Myocyte (in vitro differentiated cells): ENCODE measurements around the gene KRTAP20-1. TPM values are rescaled to one million over a fixed set of nuclear protein-coding genes. Genes with fewer than 3 reads are reported as not detected.

Experiments
- DNase-seq: peaks from one replicate; pipeline ENCODE4 v3.0.0-alpha.2; 2012; ENCODE audit warnings: low read depth
- polyA plus RNA-seq: library from polyadenylated mRNA; unstranded; fragments of >200 nt; gene quantifications from one replicate; pipeline ENCODE4 v1.2.1, GENCODE V29; 2012; ENCODE audit warnings: missing spikeins
- total RNA-seq: library from RNA; depleted of rRNA; stranded (reverse); fragments of >200 nt; gene quantifications from 2 replicates; pipeline ENCODE4 v1.2.3, GENCODE V29; 2014

Gene KRTAP20-1, protein sequence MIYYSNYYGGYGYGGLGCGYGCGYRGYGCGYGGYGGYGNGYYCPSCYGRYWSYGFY
- total RNA-seq = not detected in 2 replicates
- not detected for polyA plus RNA-seq

DNA sequence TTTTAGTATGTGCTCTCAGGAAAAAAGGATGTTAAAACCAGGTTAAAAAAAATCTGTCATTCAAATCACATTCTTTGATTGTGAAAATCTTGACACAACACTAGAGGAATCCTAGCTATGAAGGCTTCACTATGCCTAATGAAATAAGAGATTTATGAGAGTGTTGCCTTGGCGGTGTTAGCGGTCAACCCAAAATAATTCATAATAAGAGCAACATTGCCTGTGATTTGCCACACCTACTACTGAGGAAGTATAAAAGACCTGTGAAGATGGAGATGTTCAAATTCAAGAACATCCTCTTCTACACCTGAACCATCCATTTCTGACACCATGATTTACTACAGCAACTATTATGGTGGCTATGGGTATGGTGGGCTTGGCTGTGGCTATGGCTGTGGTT is at the start of gene KRTAP20-1:
KRTAP20-1 (plus strand) TSS at position 301 of the 400 bp plus-strand sequence; CDS start at position 331, 30 bp downstream.
- no peak for DNase-seq

DNA sequence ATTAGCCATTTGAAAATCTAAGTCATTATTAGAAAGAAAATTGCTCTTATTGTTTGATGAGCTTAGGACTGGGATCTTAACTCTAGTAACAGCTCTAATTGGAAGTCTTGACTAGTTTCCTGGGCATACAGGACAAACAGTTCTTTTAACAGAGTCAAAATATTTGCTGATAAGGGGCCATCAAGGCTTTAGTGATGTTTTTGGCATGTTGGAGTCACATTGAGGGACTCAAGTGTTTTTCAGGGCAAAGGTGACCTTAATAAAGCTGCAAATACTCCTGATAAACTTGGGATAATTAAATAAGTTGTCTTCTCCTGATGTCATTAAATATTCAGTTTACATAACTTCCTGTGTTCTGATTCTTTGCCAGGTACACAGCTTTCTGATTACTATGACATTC is 48.6 kb upstream of the KRTAP20-1 start:
- DNase-seq = no peak

DNA sequence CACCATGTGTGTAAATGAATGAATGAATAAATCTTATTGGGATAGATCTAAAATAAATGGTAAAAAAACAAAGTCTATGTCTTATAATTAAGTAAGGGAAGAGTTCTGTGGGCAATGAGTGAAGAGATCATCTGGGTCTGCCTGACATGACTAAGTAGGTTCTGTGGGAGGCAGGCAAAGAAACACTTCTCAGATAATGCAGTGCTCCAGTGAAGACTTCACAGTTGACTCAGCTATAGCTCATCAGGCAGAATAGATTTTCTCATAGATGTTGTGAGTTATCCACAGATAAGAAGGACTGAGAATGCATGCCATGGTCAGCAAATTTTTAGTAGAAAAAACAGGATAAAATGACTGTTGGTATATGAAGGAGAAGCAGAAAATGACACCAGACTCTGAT is 38.5 kb upstream of the KRTAP20-1 start:
- no peak for DNase-seq

DNA sequence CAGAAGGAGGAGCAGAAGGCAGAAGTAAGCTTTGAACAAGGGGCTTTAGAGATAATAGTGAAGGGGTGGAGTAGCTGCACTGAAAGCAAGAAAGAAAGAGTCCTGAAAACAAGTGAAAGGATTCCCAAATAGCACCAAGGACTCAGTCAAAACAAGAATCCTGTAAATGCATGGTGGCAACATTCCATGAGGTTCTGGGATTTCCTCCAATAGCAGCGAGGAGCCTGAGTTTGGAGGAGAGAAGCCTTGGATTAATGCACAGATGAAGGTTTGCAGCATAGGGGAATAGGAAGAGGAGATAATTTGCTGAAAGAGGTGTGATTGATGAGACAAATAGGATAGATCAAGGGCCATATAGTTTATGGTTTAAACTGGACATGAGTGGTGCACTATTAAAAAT is 36.9 kb upstream of the KRTAP20-1 start:
- DNase-seq = no peak

DNA sequence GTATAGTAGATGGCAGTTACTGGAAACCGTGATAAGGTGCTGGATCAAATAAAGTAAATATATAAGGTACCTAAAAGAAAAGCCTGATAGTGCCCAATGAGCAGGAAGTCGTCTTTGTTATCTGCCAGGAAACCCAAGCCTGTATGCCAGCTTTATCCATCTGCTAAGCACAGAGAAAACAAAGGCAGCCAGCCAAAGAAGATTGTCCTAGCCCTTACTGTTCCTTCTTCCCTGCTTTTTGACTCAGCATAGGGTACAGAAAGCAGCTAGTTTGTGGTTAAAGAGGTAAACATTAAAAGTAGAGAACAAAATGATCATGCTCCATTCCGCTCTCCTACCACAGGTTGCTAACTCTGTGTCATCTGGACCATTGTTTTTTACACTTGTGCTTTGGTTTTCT is 36.1 kb upstream of the KRTAP20-1 start:
- no peak for DNase-seq

DNA sequence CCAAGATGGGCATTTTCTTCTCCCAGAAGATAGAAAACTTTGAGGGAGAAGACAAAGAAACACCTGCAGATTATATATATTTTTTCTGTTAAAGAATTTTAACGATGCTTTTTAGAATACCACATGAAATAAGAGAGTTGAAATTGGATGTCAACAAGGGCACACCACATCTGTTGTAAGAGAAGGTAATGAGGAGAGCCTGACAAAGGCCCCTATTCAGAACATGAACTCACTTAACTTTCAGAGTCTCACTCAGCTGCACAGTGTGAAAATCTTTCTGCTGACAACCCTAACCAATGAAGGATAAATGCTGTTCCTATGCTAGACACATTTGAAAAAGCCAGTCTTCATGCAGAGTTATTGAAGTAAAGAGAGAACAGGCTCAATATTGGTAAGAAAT is 33.4 kb upstream of the KRTAP20-1 start:
- no peak for DNase-seq

DNA sequence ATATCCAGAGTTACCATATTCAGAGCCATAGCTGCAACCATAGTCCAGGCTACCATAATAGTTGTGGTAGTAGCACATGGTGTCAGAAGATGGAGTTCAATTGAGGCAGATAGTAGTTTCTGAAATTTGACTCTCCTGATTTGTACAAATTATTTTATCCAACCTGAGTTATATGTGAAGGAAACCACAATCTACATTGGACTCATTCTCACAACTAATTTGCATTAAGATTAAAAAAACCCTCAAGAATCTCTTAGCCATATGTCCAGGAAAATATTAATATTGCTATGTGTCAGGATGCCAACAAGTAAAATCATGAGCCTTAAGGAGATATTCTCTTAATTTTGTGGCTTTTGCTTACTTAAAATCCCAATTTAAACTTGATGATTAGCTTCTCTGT is 25.9 kb upstream of the KRTAP20-1 start, which contains the start of gene KRTAP22-2:
KRTAP22-2 (minus strand) TSS at position 101 of the 400 bp plus-strand sequence.
- DNase-seq = no peak

DNA sequence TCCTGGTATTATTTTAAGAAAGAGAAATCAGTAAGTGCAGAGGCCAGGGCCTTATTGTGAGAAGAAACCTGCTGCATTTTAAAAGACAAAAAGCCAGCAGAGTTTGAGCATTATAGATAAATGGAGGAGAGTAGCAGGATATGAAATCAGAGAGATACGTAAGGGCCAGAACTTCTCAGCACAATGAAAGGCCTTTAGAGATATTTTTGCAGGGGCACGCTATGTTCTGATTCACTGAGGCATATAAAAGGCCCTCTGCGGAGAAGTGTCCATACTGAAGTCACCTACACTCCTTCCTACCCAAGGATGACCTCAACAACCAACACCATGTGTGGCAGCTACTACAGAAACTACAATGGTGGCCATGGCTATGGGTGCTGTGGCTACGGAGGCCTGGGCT is 24.1 kb upstream of the KRTAP20-1 start, which contains the start of gene KRTAP6-3:
KRTAP6-3 (plus strand) TSS at position 301 of the 400 bp plus-strand sequence; CDS start at position 307, 6 bp downstream.
- DNase-seq = no peak

DNA sequence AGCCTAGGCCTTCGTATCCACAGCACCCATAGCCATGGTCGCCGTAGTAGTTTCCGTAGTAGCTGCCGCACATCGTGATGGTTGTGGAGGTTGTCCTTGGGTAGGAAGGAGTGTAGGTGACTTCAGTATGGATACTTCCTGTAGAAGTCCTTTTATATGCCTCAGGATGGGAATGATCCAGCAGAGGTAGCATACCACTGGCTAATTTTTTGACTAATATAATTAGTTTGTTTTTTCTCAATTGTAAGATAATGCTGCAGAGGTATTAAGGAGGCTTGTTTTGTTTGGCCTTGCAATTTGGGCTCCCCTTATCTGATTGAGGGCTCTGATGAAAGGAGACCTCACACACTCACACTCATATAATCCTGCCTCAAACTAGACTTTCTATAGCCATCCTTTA is 17.4 kb upstream of the KRTAP20-1 start, which contains the start of gene KRTAP6-2:
KRTAP6-2 (minus strand) TSS at position 101 of the 400 bp plus-strand sequence; CDS start at position 73, 28 bp downstream.
- DNase-seq = no peak

DNA sequence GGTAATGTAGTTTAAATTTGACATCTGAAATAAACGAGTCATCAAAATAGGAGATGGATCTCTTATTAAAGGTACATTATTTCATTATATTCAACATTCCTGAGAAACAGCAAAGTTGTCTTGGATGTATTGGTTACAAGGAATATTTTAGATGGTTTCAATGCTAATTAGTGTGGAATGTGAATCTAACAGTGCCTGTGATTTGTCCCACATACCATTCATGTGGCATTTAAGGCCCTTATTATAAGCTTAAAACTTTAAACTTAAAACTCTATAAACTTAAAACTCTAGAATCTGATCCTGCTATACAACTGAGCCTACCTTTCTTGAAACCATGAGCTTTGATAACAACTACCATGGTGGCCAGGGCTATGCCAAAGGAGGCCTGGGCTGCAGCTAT is 15.4 kb upstream of the KRTAP20-1 start, which contains the start of gene KRTAP22-1:
KRTAP22-1 (plus strand) TSS at position 301 of the 400 bp plus-strand sequence.
- DNase-seq = no peak

DNA sequence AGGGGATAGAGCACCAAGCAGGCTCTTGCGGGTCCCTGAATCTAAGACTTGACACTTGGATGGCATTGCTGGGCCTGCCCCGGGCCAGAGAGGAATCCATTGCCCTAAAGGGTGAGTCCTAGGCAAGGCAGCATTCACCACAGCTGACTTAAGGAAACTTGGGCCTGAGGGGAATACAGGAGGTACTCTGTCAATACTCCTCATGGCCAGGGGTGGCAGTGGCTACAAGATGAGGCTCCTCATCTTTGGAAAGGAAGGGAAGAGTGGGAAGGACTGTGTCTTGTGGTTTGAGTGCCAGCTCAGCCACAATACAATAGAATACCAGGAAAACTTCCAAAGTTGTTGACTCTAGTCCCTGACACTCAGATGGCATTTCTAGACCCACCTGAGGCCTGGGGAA is 10.3 kb upstream of the KRTAP20-1 start:
- no peak for DNase-seq

DNA sequence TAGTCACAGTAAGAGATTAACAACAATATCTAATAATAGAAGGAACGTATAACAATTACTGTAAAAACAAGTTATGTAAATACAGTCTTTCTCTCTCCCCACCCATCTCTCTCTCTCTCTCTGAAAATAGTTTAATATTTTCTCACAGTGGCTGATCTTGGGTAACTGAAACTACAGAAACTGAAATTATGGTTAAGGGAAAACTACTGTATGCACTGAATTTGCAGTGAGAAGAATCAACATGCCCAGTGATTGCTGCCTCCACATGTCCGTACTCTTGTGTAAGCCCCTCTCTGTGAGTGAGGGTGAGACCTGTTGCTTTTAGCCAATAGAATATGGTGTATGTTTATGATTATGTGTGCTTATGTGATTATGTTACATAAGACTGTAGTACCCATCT is 4.1 kb upstream of the KRTAP20-1 start:
- DNase-seq = no peak

DNA sequence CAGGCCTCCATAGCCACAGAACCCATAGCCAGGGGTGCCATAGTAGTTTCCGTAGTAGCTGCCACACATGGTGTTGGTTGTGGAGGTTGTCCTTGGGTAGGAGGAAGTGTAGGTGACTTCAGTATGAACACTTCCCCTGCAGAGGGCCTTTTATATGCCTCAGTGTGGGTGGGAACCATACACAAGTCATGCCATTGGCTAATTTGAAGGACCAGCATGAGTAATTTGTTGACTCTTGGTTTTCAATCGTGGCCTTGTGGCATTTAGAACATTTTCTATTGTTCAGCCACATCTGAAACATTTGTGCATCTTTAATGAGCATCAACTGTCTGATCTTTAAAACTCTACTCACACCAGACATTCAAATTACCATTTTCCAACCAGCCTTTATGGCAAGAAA is 2.4 kb upstream of the KRTAP20-1 start, which contains the start of gene KRTAP6-1:
KRTAP6-1 (minus strand) TSS at position 95 of the 400 bp plus-strand sequence; CDS start at position 69, 26 bp downstream.
- DNase-seq = no peak

DNA sequence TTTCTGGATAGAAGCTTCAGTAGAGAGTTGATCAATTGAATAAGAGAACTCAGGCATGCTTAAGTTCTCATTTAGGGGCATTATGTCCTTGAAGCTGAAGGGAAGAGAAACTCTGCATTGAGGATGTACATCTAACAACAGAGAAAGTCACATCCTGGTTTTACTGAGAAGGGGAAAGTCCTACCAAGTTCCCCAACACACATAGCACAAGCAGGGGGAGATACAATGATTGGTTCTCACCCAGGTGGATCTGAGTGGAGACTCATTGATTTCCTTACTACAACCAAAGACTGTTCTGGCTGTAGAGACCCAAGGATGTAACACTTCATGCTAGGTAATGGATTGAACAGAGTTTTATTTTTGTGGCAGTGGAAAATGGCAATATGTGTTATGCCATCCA is 1.0 kb upstream of the KRTAP20-1 start:
- no peak for DNase-seq

DNA sequence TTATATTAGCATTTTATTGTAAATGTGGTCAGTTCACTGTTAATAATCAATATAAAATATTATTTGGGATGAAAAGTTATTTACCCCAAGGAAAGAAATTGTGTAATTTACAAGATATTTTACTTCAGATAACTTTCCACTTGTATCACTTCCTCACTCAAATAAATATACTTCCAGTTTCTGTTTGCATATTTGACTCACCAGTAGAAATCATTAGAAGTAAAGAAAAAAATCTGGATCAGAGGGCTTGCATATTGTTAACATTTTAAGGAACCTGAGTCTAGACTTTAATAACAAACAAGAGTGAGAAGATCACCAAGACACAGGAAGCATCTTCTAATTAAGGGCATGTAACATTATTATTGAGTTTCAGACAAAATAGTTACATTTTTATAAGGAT is 3.9 kb downstream of the KRTAP20-1 start:
- no peak for DNase-seq

DNA sequence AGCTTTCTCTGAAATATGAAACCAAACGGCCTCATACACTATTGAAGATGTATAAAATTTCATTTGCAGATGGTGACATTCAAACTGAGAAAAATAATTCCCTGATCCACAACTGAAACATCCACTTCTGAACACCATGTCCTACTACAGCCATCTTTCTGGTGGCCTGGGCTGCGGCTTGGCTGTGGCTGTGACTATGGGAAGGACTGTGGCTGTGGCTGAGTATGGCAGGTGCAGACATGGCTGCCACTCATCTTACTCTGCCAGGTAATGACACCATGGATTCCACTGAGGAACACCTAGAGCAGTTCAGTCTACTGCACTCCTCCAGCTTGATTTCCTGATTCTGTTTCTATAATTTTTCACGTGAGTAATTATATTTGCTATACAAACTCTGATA is 4.3 kb downstream of the KRTAP20-1 start, which contains the start of gene KRTAP20-4:
KRTAP20-4 (plus strand) TSS at position 106 of the 400 bp plus-strand sequence.
- DNase-seq = no peak

DNA sequence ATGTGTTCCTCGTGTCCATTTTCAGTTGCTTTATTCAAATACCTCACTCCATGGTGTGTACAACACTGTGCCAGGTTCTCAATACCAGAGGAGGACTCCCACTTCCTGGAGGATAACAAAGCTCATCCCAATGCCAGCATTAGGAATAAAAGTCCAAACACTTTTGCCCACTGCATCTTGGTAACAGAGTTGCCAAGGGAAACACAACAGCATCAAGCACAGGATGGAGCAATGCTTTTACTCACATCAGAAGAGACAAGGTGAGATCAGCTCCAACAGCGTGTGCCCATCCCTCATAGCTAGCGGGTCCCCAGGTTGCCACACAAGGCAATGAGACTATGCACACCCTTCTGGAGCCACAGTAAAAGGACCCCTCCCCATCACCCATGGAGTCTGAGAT is 7.1 kb downstream of the KRTAP20-1 start:
- no peak for DNase-seq

DNA sequence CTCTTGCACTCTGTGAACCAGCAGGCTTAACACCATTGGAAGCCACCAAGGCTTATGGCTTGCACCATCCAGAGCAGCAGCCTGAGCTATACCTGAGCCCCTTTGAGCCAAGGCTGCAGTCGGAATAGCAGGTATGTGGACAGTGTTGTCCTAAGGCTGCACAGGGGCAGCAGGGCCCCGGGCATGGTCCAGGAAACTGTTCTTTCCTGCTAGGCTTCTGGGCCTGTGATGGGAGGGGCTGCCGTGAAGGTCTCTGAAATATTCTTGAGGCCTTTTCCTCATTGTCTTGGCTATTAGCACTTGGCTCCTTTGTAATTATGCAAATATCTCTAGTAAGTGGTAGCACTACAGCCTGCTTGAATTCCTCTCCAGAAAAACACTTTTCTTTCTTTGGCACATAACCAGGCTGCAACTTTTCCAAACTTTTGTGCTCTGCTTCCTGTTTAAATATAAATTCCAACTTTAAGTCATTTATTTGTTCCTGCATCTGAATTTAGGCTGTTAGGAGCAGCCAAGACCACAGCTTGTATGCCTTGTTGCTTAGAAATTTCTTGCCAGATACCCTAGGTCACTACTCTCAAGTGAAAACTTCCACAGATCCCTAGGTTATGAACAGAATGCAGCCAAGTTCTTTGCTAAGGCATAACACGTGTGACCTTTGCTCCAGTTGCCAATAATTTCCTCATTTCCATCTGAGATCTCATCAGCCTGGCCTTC is 9.4 kb downstream of the KRTAP20-1 start:
- no peak for DNase-seq

DNA sequence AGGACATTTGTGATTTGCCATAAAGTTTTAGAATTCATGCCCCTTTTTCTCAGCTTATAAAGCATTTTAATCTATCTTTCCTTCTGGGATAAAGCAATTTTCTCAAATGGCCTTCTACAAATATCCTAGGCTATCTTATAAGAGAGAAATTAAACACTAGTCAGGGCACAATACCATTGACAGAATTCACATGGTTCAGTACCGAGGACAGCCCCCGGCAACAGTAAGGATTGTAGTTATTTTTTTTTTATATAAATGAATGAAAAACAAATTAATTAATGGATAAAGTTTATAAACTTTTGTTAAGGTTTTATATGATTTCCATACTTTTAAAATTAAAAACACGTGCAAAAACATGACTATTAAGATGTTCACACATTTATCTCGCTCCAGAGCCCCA is 11.9 kb downstream of the KRTAP20-1 start:
- no peak for DNase-seq

DNA sequence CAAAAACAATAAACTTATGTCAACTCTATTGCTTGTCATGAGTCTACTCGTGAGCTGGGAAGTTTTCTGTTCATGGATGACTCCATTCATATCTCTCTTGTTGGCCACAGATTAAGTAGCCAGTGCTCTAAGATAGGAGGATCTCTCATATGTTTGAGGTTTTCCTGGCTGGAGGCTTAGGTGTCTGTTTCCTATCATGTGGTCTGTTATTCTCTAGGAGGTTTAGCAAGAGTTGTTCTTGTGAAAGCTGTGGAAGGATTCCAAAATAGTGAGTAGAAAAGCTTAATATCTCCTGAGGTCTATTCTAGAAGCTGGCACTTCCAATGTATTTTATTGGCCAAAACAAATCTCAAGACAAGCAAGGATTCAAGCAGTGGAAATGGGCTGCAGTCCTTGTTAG is 13.0 kb downstream of the KRTAP20-1 start:
- DNase-seq = no peak

DNA sequence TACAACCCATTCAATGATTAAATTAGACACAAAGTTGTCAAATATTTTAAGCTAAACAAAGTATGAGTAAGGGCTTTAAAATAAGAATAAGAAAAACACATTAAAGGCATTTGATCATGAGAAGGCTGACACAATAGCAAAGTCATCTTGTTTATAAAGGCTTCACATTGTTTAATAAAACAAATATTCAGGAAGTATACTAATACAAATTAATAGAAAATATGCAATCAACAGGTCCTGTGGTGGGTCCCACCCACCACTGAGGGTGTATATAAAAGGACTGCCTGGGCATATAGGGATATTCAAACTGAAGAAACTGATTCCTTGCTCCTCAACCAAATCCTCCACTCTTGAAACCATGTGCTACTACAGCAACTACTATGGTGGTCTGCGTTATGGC is 18.7 kb downstream of the KRTAP20-1 start, which contains the start of gene KRTAP20-2:
KRTAP20-2 (plus strand) TSS at position 301 of the 400 bp plus-strand sequence; CDS start at position 359, 58 bp downstream.
- no peak for DNase-seq

DNA sequence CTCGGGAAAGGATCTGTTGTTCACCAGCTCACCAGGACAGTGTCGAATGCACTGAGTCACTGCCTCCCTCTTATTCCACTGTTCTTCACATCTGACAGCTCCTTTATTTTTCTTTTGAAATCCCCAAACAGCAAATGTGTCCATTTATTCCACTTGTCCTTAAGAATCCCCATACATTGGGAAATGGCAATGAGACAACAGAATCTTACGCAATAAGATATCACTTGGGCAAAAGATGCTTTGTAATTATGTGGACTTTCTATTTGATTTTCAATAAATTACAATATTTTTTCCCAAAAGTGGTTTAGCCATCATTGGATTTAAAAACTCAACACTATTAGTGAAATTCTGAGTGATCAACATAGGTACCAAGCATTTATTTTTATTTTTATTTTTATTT is 22.5 kb downstream of the KRTAP20-1 start:
- no peak for DNase-seq
